T-cell (primary cell): ENCODE data around the gene MBL2. TPM values are rescaled to one million over a fixed set of nuclear protein-coding genes. Genes with fewer than 3 reads are reported as not detected.

Experiments
- ATAC-seq, 4 experiments: fragments of 200-7000 bp in 3 of 4; fragments of 150-1000 bp in 1 of 4; cut with Tn5 transposase; replicated peaks in 1 of 4; 1 replicate in 3 of 4; 2 replicates in 1 of 4; pipeline ENCODE4 v1.10.0; 2021; ENCODE audit warnings: moderate library complexity in 3 of 4, mild to moderate bottlenecking in 2 of 4, moderate number of reproducible peaks in 1 of 4
- CTCF ChIA-PET, 2 donors: fragments of 300-600 bp; sonication (Branson Sonifier 250); formaldehyde crosslinking; loops; one replicate each; lab custom pipeline; 2022; ENCODE audit warnings: antibody characterized with exemption in 2 of 2; lab: Charles Lee
- POLR2A ChIA-PET, 2 donors: fragments of 300-600 bp; sonication (Branson Sonifier 250); formaldehyde crosslinking; loops; one replicate each; lab custom pipeline; 2022; ENCODE audit warnings: antibody characterized with exemption in 2 of 2; lab: Charles Lee
- DNase-seq, 35 experiments: peaks; one replicate each; pipeline versions ENCODE4 v3.0.0 to v3.0.0-alpha.2; 2013 to 2023
- H3K27ac ChIP-seq: one replicate; pipeline ENCODE4 v1.5.1; 2013; ENCODE audit warnings: low read length
- H3K27me3 ChIP-seq, 2 experiments: replicated peaks in 1 of 2; 1 replicate in 1 of 2; 2 replicates in 1 of 2; pipeline versions ENCODE4 v1.6.1 to v1.7.0; 2013; ENCODE audit warnings: low read length in 1 of 2, mixed read lengths in 1 of 2; ENCODE audit not compliant: control insufficient read depth in 2 of 2, insufficient read depth in 2 of 2; ENCODE audit errors: extremely low read depth in 1 of 2
- H3K36me3 ChIP-seq, 2 donors: 1 replicate in 1 of 2; 2 replicates in 1 of 2; pipeline versions ENCODE4 v1.6.1 to v1.7.0; 2013; ENCODE audit warnings: low read length in 1 of 2; ENCODE audit not compliant: control insufficient read depth in 2 of 2, insufficient read depth in 1 of 2; ENCODE audit errors: extremely low read depth in 1 of 2
- H3K4me1 ChIP-seq, 2 experiments: 1 replicate in 1 of 2; 2 replicates in 1 of 2; pipeline versions ENCODE4 v1.6.1 to v1.7.0; 2013; ENCODE audit warnings: low read length in 2 of 2, mixed read lengths in 1 of 2; ENCODE audit not compliant: insufficient read depth in 2 of 2, control insufficient read depth in 1 of 2; ENCODE audit errors: extremely low read depth in 1 of 2
- H3K4me3 ChIP-seq, 2 donors: 1 replicate in 1 of 2; 2 replicates in 1 of 2; pipeline versions ENCODE4 v1.5.1 to v1.7.0; 2013; ENCODE audit warnings: mild to moderate bottlenecking in 2 of 2, low read length in 1 of 2, moderate library complexity in 1 of 2; ENCODE audit not compliant: control insufficient read depth in 1 of 2; ENCODE audit errors: extremely low read depth in 1 of 2
- H3K9me3 ChIP-seq: 2 replicates; pipeline ENCODE4 v1.7.0; 2013
- H3K27ac Mint-ChIP-seq, 2 donors: one replicate each; pipeline ENCODE4 v1.8.0; 2020 to 2021; ENCODE audit warnings: mild to moderate bottlenecking in 2 of 2, mixed read lengths in 2 of 2
- H3K27me3 Mint-ChIP-seq, 2 donors: one replicate each; pipeline ENCODE4 v1.8.0; 2021 to 2022; ENCODE audit warnings: mixed read lengths in 2 of 2
- H3K36me3 Mint-ChIP-seq: one replicate; pipeline ENCODE4 v1.8.0; 2021; ENCODE audit warnings: mixed read lengths
- H3K4me1 Mint-ChIP-seq, 3 donors: one replicate each; pipeline ENCODE4 v1.8.0; 2020 to 2022; ENCODE audit warnings: mixed read lengths in 3 of 3, mild to moderate bottlenecking in 1 of 3
- H3K4me3 Mint-ChIP-seq, 3 donors: one replicate each; pipeline ENCODE4 v1.8.0; 2020 to 2022; ENCODE audit warnings: mild to moderate bottlenecking in 3 of 3, mixed read lengths in 3 of 3, moderate library complexity in 3 of 3
- H3K9me3 Mint-ChIP-seq, 3 donors: one replicate each; pipeline ENCODE4 v1.8.0; 2020 to 2022; ENCODE audit warnings: mixed read lengths in 3 of 3
- WGBS: methylation state at CpG from one replicate; pipeline ENCODE4 v1.1.5; 2013; ENCODE audit warnings: missing lambda C conversion rate; ENCODE audit not compliant: insufficient coverage; 5-methylcytosine and 5-hydroxymethylcytosine counted together
- total RNA-seq, 35 experiments: library from RNA in 6 of 35; stranded (reverse) in 6 of 35; fragments of 120-200 nt in 1 of 35; gene quantifications; one replicate each; pipeline versions ENCODE4 v1.2.1 to v1.2.4 and lab custom pipeline; 2013 to 2026

MBL2 gene
- total RNA-seq, 5 donors from 2014 or later (not counting 1 experiment from before 2014, with no cell fraction given): 0.10 TPM; not detected in 4

DNA sequence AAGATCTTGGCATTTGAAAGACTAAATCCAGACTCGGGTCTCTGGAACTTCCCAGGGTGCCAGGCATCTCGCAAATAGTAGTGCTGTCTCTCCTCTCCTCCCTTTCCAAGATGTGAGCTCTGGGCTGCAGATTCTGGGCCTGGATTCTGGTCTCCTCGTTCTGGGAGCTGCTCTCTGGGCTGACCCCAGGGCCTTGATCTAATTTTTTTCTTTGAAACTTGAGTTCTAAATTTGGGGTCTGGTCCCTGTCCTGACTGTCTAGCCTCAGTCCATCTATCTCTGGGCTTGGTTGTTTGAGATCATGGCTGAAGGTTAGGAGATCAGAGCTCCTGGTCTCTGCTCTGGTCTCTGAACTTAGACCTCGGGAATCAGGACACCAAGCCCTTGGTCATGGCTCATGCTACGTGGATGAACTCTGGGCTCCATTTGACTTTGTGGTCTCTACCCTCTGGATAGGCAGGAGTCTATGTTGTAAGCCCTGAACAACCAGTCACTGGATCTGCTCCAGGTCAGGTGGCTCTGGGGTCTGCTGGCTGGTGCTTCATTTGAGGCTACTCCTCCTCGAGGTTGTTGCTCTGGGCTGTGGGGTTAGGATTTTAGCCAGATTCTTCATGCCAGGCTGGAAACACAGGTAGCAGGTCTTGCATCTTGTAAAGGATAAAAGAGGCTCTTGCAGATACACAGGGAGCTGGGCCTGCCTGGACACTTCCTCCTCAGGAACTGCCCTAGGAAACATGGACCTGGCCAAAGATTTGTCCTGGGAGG is 8.0 kb upstream of the MBL2 start:
- Histone ChIP-seq H3K27me3 (no peaks in the 10 kb centered on the region), H3K36me3 (no peaks in the 10 kb centered on the region), H3K4me1 (no peaks in the 10 kb centered on the region), H3K27ac (no peak overlapping the region), H3K9me3 (no peaks in the 10 kb centered on the region), H3K4me3 (no peak overlapping the region)
- DNase-seq (no peak), ATAC-seq (no peak)
- POLR2A ChIA-PET: no interaction called here
- no peaks in the 10 kb centered on the region for H3K4me1 Mint-ChIP-seq
- H3K36me3 Mint-ChIP-seq: no peaks in the 10 kb centered on the region
- no peak overlapping the region for H3K4me3 Mint-ChIP-seq
- H3K27me3 Mint-ChIP-seq: no peaks in the 10 kb centered on the region
- no peak overlapping the region for H3K27ac Mint-ChIP-seq
- peaks cover 0 to 3% (median 0%) of the 10 kb centered on the region in 3 donors for H3K9me3 Mint-ChIP-seq
- 36% methylated on average over 6 of the region's 6 CpGs for WGBS
- CTCF ChIA-PET: no interaction called here

DNA sequence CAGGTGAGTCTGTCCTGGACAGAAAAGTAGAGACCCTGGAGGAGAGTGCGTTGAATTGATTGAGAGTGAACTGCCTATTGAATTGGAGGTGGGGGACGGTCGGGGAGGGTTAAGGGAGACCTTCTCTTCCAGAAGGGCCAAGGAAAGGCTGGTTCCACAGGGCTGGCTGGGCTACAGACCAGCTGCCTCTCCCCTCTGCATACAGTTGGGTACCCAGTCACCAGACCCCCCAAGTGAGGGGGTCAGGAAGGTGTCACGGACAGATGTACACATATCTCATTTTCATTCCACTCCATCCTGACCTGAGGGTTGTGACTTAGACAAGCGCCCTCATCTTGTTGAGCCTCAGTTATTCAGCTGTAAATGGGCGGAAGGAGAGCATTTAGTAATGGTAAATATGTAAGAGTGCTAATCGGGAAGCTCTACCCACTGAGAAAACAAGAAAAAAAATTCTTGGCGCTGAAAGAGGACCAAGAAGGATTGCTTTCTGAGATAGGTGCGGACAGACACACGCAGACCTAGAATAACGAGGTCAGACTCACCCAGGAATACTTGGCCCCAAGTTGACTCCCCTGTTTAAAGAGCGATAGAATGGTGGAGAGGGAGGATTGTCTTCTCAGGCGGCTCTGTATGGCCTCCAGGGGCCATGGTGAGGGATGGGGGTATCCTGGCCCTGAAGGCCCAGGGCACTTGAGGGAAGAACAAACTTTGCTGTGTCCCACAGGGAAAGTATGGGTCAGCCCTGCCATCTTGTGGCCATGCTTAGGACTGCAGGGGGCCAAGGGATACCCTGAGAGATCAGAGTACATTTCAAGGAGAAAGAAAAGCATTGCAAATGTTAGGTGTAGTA is 7.2 kb upstream of the MBL2 start:
- Mint-ChIP-seq H3K9me3 (peaks cover 0 to 3% (median 0%) of the 10 kb centered on the region in 3 donors), H3K4me3 (no peak overlapping the region), H3K4me1 (no peaks in the 10 kb centered on the region), H3K27me3 (no peaks in the 10 kb centered on the region), H3K27ac (no peak overlapping the region), H3K36me3 (no peaks in the 10 kb centered on the region)
- Histone ChIP-seq H3K27me3 (no peaks in the 10 kb centered on the region), H3K4me1 (no peaks in the 10 kb centered on the region), H3K9me3 (no peaks in the 10 kb centered on the region), H3K4me3 (no peak overlapping the region), H3K36me3 (no peaks in the 10 kb centered on the region), H3K27ac (no peak overlapping the region)
- ATAC-seq: no peak
- DNase-seq: peak in 8 of 35 experiments; percentile 1 to 8 (median 5)
- ChIA-PET CTCF (no interaction called here), POLR2A (no interaction called here)
- WGBS: 73% methylated on average over 7 of the region's 13 CpGs

DNA sequence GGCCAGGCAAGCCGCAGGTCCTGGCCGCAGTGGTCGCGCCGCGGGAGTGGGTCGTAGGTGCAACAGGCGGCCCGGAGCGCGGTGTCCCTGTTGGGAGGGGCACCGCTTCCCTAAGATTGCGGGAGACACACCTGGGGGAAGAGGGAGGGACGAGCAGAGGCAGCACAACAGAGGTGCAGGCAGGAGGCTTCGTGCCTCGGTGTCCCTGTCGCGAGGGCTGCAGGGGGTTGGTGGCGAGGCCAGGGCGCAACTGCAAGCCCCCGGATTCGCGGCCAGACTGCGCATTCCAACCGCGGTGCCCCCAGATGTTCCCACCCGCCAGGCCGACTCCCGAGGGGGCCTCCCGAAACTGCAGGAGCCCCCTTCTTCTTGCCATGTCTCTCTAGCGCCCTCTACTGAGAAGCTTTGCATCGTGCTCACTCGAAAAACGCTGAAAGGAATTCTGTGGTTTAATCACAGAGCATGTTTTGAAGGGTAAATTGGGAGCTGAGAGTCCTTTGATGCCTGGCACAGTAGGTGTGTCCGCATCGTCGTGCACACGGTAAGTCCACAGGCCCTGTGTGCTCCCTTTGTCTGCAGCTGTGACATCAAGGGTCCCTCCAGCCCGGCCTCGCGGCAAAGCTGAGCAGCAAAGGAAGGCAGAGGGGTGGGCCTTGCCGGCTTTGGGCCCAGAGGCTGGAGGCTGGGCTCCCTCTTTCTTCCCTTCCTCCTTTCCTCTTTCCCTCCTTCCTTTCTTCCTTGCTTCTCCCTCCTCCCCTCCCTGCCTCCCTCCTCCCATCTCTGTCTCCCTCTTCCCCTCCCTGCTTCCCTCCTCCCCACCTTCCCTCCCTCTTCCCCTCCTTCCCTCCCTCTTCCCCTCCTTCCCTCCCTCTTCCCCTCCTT is 6.2 kb upstream of the MBL2 start:
- H3K4me1 ChIP-seq: no peaks in the 10 kb centered on the region
- Mint-ChIP-seq H3K4me3 (no peak overlapping the region), H3K9me3 (peaks cover 0 to under 1% (median 0%) of the 10 kb centered on the region in 3 donors), H3K27ac (no peak overlapping the region), H3K27me3 (no peaks in the 10 kb centered on the region), H3K36me3 (no peaks in the 10 kb centered on the region), H3K4me1 (no peaks in the 10 kb centered on the region)
- no peak overlapping the region for H3K4me3 ChIP-seq
- H3K27me3 ChIP-seq: no peaks in the 10 kb centered on the region
- H3K27ac ChIP-seq: no peak overlapping the region
- no peaks in the 10 kb centered on the region for H3K9me3 ChIP-seq
- WGBS: 47% methylated on average over 21 of the region's 42 CpGs
- no peak for ATAC-seq
- no peak for DNase-seq
- ChIA-PET CTCF (interaction anchor here in 1 of 2 donors (0.6 kb wide), 1 partner anchor 88 kb away, joined by 3 read pairs; no protein-coding TSS in a partner anchor), POLR2A (no interaction called here)
- no peaks in the 10 kb centered on the region for H3K36me3 ChIP-seq

GRCh38 chr10:52777414-52777813 is 4.8 kb upstream of the MBL2 start:
- ATAC-seq: no peak
- ChIA-PET POLR2A (no interaction called here), CTCF (no interaction called here)
- no CpG with 5 or more reads among the region's 5 CpGs for whole genome bisulfite sequencing
- no peak overlapping the region for H3K27ac ChIP-seq
- no peaks in the 10 kb centered on the region for H3K9me3 Mint-ChIP-seq
- H3K4me1 Mint-ChIP-seq: no peaks in the 10 kb centered on the region
- H3K27ac Mint-ChIP-seq: no peak overlapping the region
- no peaks in the 10 kb centered on the region for H3K9me3 ChIP-seq
- no peaks in the 10 kb centered on the region for H3K36me3 ChIP-seq
- no peak overlapping the region for H3K4me3 Mint-ChIP-seq
- H3K4me1 ChIP-seq: no peaks in the 10 kb centered on the region
- no peaks in the 10 kb centered on the region for H3K36me3 Mint-ChIP-seq
- H3K27me3 Mint-ChIP-seq: no peaks in the 10 kb centered on the region
- H3K27me3 ChIP-seq: no peaks in the 10 kb centered on the region
- DNase-seq: no peak
- no peak overlapping the region for H3K4me3 ChIP-seq

DNA sequence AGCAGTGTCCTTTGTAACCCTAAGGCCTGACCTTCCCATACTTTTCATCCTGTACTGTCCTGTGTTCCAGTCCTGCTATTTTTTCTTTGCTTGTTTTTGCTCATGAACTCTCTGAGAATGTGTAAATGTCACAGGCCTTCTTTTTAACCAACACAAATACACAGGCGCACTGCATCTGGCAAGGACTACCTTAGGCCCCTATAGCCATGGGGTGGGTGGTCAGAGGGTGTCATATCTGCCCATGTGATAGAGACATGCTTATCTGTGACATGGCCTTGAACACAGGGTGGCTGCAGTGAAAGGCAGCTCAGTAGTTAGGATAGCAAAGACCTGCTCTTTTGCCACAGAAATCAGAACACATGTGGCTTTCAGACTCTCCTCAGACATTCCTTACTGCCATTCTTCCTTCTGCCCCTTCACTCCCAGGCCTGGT is 3.9 kb upstream of the MBL2 start:
- Mint-ChIP-seq H3K36me3 (no peaks in the 10 kb centered on the region), H3K4me1 (no peaks in the 10 kb centered on the region), H3K27me3 (no peaks in the 10 kb centered on the region), H3K27ac (no peak overlapping the region), H3K9me3 (no peaks in the 10 kb centered on the region), H3K4me3 (no peak overlapping the region)
- WGBS: no CpG with 5 or more reads among the region's 1 CpG
- H3K4me3 ChIP-seq: no peak overlapping the region
- H3K4me1 ChIP-seq: no peaks in the 10 kb centered on the region
- H3K27me3 ChIP-seq: no peaks in the 10 kb centered on the region
- no peaks in the 10 kb centered on the region for H3K36me3 ChIP-seq
- H3K27ac ChIP-seq: no peak overlapping the region
- no peaks in the 10 kb centered on the region for H3K9me3 ChIP-seq
- CTCF ChIA-PET: no interaction called here
- ATAC-seq: no peak
- POLR2A ChIA-PET: no interaction called here
- no peak for DNase-seq

DNA sequence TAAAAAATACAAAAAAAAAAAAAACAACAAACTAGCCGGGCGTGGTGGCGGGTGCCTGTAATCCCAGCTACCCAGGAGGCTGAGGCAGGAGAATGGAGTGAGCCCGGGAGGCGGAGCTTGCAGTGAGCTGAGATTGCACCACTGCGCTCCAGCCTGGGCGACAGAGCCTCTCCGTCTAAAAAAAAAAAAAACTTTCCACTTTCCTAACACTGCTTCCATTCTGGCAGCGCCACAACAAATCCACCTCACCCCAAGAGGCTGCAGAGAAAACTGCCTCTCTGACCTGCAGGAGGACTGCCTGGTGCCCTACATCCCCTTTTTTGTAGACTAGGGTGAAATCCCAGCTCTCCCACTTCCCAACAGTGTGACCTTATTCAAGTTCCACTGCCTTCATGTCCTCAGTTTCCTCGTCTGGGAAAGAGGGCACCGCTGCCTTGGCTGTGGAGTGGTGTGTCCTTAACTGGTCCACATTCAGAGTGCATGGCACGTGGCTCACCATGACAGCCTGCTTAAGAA is 2.6 kb upstream of the MBL2 start:
- Mint-ChIP-seq H3K9me3 (no peaks in the 10 kb centered on the region), H3K4me3 (no peak overlapping the region), H3K4me1 (no peaks in the 10 kb centered on the region), H3K36me3 (no peaks in the 10 kb centered on the region), H3K27ac (no peak overlapping the region), H3K27me3 (no peaks in the 10 kb centered on the region)
- ATAC-seq (no peak), DNase-seq (no peak)
- no peaks in the 10 kb centered on the region for H3K4me1 ChIP-seq
- H3K4me3 ChIP-seq: no peak overlapping the region
- POLR2A ChIA-PET: no interaction called here
- H3K27ac ChIP-seq: no peak overlapping the region
- CTCF ChIA-PET: interaction anchor here in 1 of 2 donors (0.7 kb wide), 1 partner anchor 498 kb away, joined by 3 read pairs; no protein-coding TSS in a partner anchor
- WGBS: 61% methylated on average over 3 of the region's 12 CpGs
- no peaks in the 10 kb centered on the region for H3K27me3 ChIP-seq
- H3K9me3 ChIP-seq: no peaks in the 10 kb centered on the region
- H3K36me3 ChIP-seq: no peaks in the 10 kb centered on the region
